ENCODE results near the gene GRIP2.

Gene GRIP2

DNA sequence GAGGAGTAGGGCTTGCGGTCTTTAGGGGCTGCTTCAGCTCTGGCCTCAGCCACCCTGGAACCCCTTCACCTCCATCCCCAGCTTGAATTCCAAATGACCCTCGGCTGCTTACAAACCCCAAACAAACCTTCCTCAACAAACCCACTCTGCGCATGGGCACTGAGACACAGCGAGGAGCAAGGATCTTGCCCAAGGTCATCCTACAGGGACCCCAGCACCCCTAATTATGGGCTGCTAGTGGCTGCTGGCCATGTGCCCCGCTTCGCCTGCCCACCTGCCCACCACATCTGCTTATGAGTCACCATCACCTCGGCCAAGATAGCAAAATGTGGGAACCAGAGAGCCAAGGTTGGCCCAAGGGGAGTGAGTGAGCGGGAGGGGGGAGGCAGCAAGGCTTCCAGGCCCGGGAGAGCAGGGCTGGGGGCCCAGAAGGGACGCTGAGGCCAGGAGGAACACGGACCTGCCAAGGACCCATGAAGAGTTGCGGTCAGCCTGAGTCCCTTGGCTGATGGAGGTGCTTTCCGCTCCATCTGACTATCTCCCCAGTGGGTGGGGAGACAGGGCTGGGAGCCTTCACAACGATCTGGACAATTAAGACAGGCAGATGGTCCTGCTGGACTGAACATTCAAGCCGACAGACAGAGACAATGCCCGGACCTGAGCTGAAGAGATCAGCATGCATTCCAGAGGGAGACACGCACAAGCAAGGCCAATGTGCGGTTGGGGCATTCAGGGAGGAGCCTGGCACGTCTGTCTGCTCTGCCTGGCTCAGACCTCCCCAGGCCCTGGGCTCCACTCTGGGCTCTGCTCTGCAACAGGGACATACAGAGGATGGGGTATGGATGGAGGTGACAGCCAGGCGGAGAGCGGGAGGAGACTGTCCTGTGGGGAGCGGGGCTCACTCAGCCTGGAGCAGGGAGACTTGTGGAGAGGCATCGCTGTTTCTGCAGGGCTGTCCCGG is 10.8 kb upstream of the GRIP2 start:
- H3K4me1 ChIP-seq (ENCODE audit: control insufficient read depth, insufficient read depth, low read length, poor library complexity, severe bottlenecking), result no peaks in the 10 kb centered on the region
- no peak overlapping the region for H3K27ac ChIP-seq (ENCODE audit: insufficient read depth, low read length, poor library complexity, severe bottlenecking)
- DNase-seq, result no peak
- H3K9me3 ChIP-seq (ENCODE audit: control insufficient read depth, low read length), result no peaks in the 10 kb centered on the region
- no peak overlapping the region for H3K4me3 ChIP-seq (ENCODE audit: insufficient read depth, low read depth, low read length, poor library complexity, severe bottlenecking)
- no peaks in the 10 kb centered on the region for H3K36me3 ChIP-seq (ENCODE audit: control insufficient read depth, insufficient read depth, low read length)
- peaks cover 2% of the 10 kb centered on the region for H3K27me3 ChIP-seq (replicated peaks; ENCODE audit: control insufficient read depth, insufficient read depth, low read length, poor library complexity, severe bottlenecking)

DNA sequence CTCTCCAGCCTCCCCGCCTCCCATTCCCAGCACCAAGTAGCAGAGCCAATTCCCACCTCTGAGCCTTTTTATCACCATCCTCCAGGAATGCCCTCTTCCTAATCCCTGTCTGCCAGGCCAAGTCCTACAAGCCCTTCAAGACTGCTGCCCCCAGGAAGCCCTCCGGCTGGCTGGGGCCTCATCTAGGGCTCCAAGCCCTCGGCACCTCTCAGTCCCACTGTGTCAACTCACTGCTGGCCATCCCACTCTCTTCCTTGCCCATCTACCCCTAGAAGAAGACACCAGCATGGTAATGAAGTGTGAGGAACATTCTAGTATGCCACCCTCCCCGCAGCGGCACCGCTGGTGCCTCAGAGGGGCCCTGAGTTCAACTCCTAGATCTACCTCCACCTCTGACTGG is 10.0 kb upstream of the GRIP2 start:
- Histone ChIP-seq H3K27ac (ENCODE audit: insufficient read depth, low read length, poor library complexity, severe bottlenecking) (no peak overlapping the region), H3K9me3 (ENCODE audit: control insufficient read depth, low read length) (no peaks in the 10 kb centered on the region), H3K27me3 (replicated peaks; ENCODE audit: control insufficient read depth, insufficient read depth, low read length, poor library complexity, severe bottlenecking) (peaks cover 2% of the 10 kb centered on the region), H3K4me3 (ENCODE audit: insufficient read depth, low read depth, low read length, poor library complexity, severe bottlenecking) (no peak overlapping the region), H3K4me1 (ENCODE audit: control insufficient read depth, insufficient read depth, low read length, poor library complexity, severe bottlenecking) (no peaks in the 10 kb centered on the region), H3K36me3 (ENCODE audit: control insufficient read depth, insufficient read depth, low read length) (no peaks in the 10 kb centered on the region)
- DNase-seq, result no peak

DNA sequence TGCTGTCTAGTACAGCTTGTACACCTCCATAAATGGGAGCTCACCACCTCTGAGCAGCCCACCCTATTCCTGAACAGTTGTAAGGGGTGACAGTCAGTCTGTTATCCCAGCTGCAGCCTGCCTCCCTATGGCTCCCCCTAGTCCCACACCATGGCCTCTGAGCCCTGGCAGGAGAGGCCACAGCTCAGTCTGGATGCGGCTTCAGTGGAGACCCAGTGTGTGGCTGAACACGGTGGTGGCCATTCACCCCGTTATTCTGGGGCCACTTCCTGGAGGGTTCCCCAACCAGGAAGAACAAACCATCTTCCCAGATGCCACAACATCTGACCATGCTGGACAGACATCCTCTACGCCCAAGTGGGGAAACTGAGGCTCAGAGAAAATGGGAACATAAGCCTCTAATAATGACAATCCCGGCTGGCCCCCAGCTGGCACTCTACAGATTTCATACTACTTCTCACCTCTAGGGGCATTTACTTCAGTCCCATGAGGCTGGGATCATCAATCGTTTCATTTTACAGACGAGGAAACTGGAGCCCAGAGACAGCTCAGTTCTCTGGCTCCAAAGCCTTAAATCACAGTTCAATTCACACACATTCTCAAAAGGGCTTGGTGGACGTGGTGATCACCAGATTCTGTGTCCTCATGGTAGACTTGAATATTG is 9.2 kb upstream of the GRIP2 start:
- Histone ChIP-seq H3K4me3 (ENCODE audit: insufficient read depth, low read depth, low read length, poor library complexity, severe bottlenecking) (no peak overlapping the region), H3K4me1 (ENCODE audit: control insufficient read depth, insufficient read depth, low read length, poor library complexity, severe bottlenecking) (no peaks in the 10 kb centered on the region), H3K36me3 (ENCODE audit: control insufficient read depth, insufficient read depth, low read length) (no peaks in the 10 kb centered on the region), H3K27me3 (replicated peaks; ENCODE audit: control insufficient read depth, insufficient read depth, low read length, poor library complexity, severe bottlenecking) (no peaks in the 10 kb centered on the region), H3K27ac (ENCODE audit: insufficient read depth, low read length, poor library complexity, severe bottlenecking) (no peak overlapping the region), H3K9me3 (ENCODE audit: control insufficient read depth, low read length) (no peaks in the 10 kb centered on the region)
- DNase-seq, result no peak

DNA sequence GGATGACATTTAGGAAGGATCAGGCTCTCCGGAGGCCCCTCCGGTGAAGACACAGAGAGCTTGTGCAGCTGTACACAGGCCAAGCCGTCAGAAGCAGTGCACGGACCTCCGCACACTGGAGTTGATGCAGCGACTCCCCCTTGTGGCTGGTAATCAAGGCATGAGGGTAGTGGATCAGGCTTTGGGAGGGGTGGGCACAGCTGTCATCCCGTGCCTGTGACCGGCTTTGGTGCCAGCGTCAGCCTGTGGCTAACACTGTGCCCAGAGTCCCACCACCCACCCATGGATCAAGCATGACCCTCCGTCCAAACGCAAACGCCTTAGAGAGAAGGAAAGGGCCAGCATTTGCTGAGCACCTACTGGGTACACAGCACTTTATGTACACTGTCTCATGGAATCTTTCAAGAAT is 8.2 kb upstream of the GRIP2 start:
- H3K4me3 ChIP-seq (ENCODE audit: insufficient read depth, low read depth, low read length, poor library complexity, severe bottlenecking), result no peak overlapping the region
- no peak overlapping the region for H3K27ac ChIP-seq (ENCODE audit: insufficient read depth, low read length, poor library complexity, severe bottlenecking)
- no peaks in the 10 kb centered on the region for H3K9me3 ChIP-seq (ENCODE audit: control insufficient read depth, low read length)
- no peaks in the 10 kb centered on the region for H3K4me1 ChIP-seq (ENCODE audit: control insufficient read depth, insufficient read depth, low read length, poor library complexity, severe bottlenecking)
- DNase-seq, result peak in 1 of 3 donors; percentile 12
- H3K36me3 ChIP-seq (ENCODE audit: control insufficient read depth, insufficient read depth, low read length), result no peaks in the 10 kb centered on the region
- H3K27me3 ChIP-seq (replicated peaks; ENCODE audit: control insufficient read depth, insufficient read depth, low read length, poor library complexity, severe bottlenecking), result no peaks in the 10 kb centered on the region

DNA sequence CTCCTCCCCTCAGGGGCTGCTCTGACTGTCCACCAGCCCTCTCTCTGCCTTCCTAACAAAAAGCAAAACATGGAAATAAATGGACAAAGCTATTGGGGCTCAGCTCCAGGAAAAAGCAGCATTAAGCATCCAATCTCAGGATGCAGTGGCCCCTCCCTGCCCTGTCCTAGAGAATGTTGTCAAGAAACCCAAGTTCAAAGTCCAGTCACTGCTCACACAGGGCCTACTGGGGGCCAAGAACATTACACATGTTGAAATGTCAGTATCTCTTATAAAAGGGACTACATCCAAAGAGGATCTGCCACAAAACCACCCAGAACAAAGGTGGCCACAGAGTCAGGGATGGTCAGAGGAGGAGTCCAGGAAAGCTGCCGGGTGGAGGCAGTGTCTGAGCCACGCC is 7.6 kb upstream of the GRIP2 start:
- H3K36me3 ChIP-seq (ENCODE audit: control insufficient read depth, insufficient read depth, low read length), result no peaks in the 10 kb centered on the region
- H3K4me3 ChIP-seq (ENCODE audit: insufficient read depth, low read depth, low read length, poor library complexity, severe bottlenecking), result no peak overlapping the region
- H3K27me3 ChIP-seq (replicated peaks; ENCODE audit: control insufficient read depth, insufficient read depth, low read length, poor library complexity, severe bottlenecking), result no peaks in the 10 kb centered on the region
- H3K27ac ChIP-seq (ENCODE audit: insufficient read depth, low read length, poor library complexity, severe bottlenecking), result no peak overlapping the region
- H3K9me3 ChIP-seq (ENCODE audit: control insufficient read depth, low read length), result no peaks in the 10 kb centered on the region
- DNase-seq, result no peak
- H3K4me1 ChIP-seq (ENCODE audit: control insufficient read depth, insufficient read depth, low read length, poor library complexity, severe bottlenecking), result no peaks in the 10 kb centered on the region

DNA sequence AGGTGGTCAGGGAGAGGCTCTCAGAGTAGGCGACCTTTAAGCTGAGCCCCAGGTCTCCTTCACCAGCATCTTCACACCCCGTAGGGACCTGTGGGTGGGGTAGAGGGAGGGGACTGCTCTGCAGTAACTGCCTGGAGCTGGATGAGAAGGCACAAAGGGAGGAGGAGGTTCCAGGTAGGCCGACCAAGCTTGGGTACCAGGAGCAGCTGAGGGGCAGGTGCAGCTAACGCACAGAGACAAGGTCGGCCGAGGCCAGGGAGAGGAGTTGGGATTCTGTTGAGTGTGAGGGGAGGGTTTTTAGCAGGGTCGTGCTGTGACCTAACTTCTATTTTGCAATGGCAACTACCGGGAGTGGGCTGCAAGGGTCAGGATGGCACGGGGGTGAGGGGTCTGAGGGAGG is 5.9 kb upstream of the GRIP2 start:
- Histone ChIP-seq H3K27me3 (replicated peaks; ENCODE audit: control insufficient read depth, insufficient read depth, low read length, poor library complexity, severe bottlenecking) (no peaks in the 10 kb centered on the region), H3K27ac (ENCODE audit: insufficient read depth, low read length, poor library complexity, severe bottlenecking) (no peak overlapping the region), H3K4me3 (ENCODE audit: insufficient read depth, low read depth, low read length, poor library complexity, severe bottlenecking) (no peak overlapping the region), H3K9me3 (ENCODE audit: control insufficient read depth, low read length) (no peaks in the 10 kb centered on the region), H3K36me3 (ENCODE audit: control insufficient read depth, insufficient read depth, low read length) (no peaks in the 10 kb centered on the region), H3K4me1 (ENCODE audit: control insufficient read depth, insufficient read depth, low read length, poor library complexity, severe bottlenecking) (no peaks in the 10 kb centered on the region)
- no peak for DNase-seq

DNA sequence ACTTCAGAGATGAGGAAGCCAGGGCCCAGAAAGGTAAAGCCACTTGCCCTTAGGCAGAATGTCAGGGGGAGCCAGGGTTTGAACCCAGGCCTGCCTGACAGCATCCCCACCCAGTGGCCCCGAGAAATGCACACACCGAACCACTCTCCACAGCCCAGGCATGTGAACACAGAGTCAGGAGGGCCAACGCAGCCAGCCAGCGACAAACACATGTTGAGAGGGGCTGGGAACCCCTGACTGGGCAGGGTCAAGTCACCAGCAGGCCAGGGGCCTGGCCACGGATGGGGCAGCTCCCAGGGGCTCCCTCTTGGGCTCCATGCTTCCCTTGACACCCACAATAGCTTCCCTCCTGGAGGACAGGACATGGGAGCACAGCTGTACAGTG is 5.1 kb upstream of the GRIP2 start:
- no peaks in the 10 kb centered on the region for H3K27me3 ChIP-seq (replicated peaks; ENCODE audit: control insufficient read depth, insufficient read depth, low read length, poor library complexity, severe bottlenecking)
- no peak for DNase-seq

DNA sequence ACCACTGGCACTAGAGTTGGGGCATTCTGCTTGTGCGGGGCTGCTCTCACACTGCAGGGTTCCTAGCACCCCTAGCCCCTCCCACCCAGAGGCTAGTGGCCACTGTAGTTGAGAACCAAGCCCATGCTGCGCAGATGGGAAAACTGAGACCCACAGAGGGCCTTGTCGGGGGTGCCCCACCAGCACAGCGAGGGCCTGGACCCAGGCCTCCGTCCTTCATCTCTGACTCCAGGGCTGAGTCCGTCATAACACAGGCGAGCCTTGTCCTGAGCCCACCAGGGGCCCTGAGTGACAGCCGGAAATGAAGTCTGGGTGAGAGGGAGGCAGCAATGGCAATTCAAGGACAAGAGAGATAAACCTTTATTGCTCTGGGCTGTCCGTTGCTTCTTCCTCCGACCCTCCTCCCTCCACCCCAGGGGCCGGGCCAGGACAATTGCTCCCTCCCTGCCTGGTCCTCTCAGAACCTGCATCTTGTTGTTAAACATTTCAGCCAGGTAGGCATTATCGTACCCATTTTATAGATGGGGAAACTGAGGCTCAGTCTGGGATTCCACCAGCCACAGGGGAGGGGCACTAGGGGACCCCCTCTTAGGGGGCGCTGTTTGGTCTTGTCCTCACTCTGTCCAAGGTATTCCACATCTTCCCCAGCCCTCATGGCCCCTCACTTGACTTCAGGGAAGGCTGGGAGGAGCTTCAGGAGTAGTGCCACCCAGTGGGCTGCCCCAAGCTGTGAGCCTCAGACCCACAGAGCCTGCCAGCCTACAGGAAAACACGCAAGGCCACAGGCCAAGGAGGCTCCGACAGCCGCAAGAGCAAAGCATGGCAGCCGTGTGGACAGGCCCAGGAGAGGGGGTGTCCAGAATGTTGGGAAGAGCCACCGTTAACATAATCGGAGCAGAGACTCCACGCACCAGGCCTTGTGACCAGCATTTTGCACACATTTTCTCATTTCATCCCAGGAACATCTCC is 4.4 kb upstream of the GRIP2 start:
- Histone ChIP-seq H3K27me3 (replicated peaks; ENCODE audit: control insufficient read depth, insufficient read depth, low read length, poor library complexity, severe bottlenecking) (no peaks in the 10 kb centered on the region), H3K4me1 (ENCODE audit: control insufficient read depth, insufficient read depth, low read length, poor library complexity, severe bottlenecking) (no peaks in the 10 kb centered on the region), H3K36me3 (ENCODE audit: control insufficient read depth, insufficient read depth, low read length) (no peaks in the 10 kb centered on the region), H3K27ac (ENCODE audit: insufficient read depth, low read length, poor library complexity, severe bottlenecking) (no peak overlapping the region), H3K4me3 (ENCODE audit: insufficient read depth, low read depth, low read length, poor library complexity, severe bottlenecking) (no peak overlapping the region), H3K9me3 (ENCODE audit: control insufficient read depth, low read length) (no peaks in the 10 kb centered on the region)
- no peak for DNase-seq

More for the DNA sequence above, 5.1 kb upstream of the GRIP2 start:
- Histone ChIP-seq H3K4me1 (ENCODE audit: control insufficient read depth, insufficient read depth, low read length, poor library complexity, severe bottlenecking) (no peaks in the 10 kb centered on the region), H3K27ac (ENCODE audit: insufficient read depth, low read length, poor library complexity, severe bottlenecking) (no peak overlapping the region), H3K9me3 (ENCODE audit: control insufficient read depth, low read length) (no peaks in the 10 kb centered on the region), H3K36me3 (ENCODE audit: control insufficient read depth, insufficient read depth, low read length) (no peaks in the 10 kb centered on the region), H3K4me3 (ENCODE audit: insufficient read depth, low read depth, low read length, poor library complexity, severe bottlenecking) (no peak overlapping the region)

DNA sequence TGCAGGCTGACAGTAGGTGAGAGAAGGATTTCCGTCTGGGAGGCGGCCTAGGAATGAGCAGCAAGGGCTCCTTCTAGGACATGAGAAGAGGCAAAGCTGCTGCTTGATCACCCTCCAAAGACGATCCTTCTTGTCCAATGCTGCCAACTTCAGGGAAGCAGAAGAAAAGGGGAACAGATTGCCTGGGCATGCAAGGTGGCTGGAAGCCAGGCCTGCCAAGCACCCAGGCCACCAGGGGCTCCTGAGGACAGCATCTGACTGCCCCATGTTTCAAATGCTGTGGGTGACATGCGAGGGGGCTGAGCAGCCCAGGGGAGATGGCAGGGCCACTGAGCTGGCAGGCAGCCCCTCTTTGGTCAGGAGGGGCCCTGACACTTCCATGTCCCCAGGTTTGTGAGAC is 3.3 kb upstream of the GRIP2 start:
- H3K9me3 ChIP-seq (ENCODE audit: control insufficient read depth, low read length), result no peaks in the 10 kb centered on the region
- H3K4me3 ChIP-seq (ENCODE audit: insufficient read depth, low read depth, low read length, poor library complexity, severe bottlenecking), result no peak overlapping the region
- no peaks in the 10 kb centered on the region for H3K27me3 ChIP-seq (replicated peaks; ENCODE audit: control insufficient read depth, insufficient read depth, low read length, poor library complexity, severe bottlenecking)
- no peak overlapping the region for H3K27ac ChIP-seq (ENCODE audit: insufficient read depth, low read length, poor library complexity, severe bottlenecking)
- H3K4me1 ChIP-seq (ENCODE audit: control insufficient read depth, insufficient read depth, low read length, poor library complexity, severe bottlenecking), result no peaks in the 10 kb centered on the region
- no peaks in the 10 kb centered on the region for H3K36me3 ChIP-seq (ENCODE audit: control insufficient read depth, insufficient read depth, low read length)
- no peak for DNase-seq
